Liver (tissue), 3 donors: Measurements from ENCODE around the gene SRC.

Source experiments
- EGR1 ChIP-seq, 2 donors: IDR thresholded peaks; 2 replicates each; pipeline ENCODE4 v1.6.1; 2016 to 2018; ENCODE audit warnings: antibody characterized with exemption in 2 of 2, low read depth in 2 of 2
- GABPA ChIP-seq, 2 donors: IDR thresholded peaks in 1 of 2; conservative IDR thresholded peaks in 1 of 2; 2 replicates each; pipeline ENCODE4 v1.6.1; 2016; ENCODE audit warnings: antibody characterized with exemption in 2 of 2, mild to moderate bottlenecking in 1 of 2, moderate library complexity in 1 of 2
- RAD21 ChIP-seq, 2 donors: IDR thresholded peaks; 2 replicates each; pipeline ENCODE4 v1.6.1; 2016; ENCODE audit warnings: antibody characterized with exemption in 2 of 2, mild to moderate bottlenecking in 2 of 2
- TF ChIP-seq, protein P1 (sequence below): fragments of 150-350 bp; IDR thresholded peaks from 2 replicates; pipeline ENCODE4 v1.5.1; 2017; ENCODE audit warnings: improper control_type of control experiment, low read depth, low read length; ENCODE audit not compliant: missing input control
- TF ChIP-seq, protein P2 (sequence below): IDR thresholded peaks from 2 replicates; pipeline ENCODE4 v1.6.1; 2016; ENCODE audit warnings: antibody characterized with exemption
- TF ChIP-seq, protein P3 (sequence below): IDR thresholded peaks from 2 replicates; pipeline ENCODE4 v1.6.1; 2016; ENCODE audit warnings: antibody characterized with exemption
- TF ChIP-seq, protein P4 (sequence below): IDR thresholded peaks from 2 replicates; pipeline ENCODE4 v1.6.1; 2016; ENCODE audit warnings: antibody characterized with exemption, mild to moderate bottlenecking
- donor health status: healthy.
- donor health status: healthy.

DNA sequence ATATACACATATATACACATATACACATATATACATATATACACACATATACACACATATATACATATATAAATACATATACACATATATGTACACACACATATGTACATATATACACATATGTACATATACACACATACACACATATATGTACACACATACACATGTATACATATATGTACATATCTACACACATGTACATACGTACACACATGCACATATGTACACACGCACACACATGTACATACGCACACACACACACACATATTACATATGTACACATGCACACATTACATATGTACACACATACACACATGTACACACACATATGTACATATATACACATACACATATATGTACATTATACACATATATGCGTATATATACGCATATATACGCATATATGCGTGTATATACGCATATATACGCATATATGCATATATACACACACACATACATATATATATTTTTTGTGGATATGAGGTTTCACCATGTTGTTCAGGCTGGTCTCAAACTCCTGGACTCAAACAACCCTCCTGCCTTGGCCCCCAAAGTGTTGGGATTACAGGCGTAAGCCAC is 27.2 kb downstream of the SRC start:
- TF ChIP-seq, protein P1, sequence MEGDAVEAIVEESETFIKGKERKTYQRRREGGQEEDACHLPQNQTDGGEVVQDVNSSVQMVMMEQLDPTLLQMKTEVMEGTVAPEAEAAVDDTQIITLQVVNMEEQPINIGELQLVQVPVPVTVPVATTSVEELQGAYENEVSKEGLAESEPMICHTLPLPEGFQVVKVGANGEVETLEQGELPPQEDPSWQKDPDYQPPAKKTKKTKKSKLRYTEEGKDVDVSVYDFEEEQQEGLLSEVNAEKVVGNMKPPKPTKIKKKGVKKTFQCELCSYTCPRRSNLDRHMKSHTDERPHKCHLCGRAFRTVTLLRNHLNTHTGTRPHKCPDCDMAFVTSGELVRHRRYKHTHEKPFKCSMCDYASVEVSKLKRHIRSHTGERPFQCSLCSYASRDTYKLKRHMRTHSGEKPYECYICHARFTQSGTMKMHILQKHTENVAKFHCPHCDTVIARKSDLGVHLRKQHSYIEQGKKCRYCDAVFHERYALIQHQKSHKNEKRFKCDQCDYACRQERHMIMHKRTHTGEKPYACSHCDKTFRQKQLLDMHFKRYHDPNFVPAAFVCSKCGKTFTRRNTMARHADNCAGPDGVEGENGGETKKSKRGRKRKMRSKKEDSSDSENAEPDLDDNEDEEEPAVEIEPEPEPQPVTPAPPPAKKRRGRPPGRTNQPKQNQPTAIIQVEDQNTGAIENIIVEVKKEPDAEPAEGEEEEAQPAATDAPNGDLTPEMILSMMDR, result no peak
- TF ChIP-seq, protein P2, sequence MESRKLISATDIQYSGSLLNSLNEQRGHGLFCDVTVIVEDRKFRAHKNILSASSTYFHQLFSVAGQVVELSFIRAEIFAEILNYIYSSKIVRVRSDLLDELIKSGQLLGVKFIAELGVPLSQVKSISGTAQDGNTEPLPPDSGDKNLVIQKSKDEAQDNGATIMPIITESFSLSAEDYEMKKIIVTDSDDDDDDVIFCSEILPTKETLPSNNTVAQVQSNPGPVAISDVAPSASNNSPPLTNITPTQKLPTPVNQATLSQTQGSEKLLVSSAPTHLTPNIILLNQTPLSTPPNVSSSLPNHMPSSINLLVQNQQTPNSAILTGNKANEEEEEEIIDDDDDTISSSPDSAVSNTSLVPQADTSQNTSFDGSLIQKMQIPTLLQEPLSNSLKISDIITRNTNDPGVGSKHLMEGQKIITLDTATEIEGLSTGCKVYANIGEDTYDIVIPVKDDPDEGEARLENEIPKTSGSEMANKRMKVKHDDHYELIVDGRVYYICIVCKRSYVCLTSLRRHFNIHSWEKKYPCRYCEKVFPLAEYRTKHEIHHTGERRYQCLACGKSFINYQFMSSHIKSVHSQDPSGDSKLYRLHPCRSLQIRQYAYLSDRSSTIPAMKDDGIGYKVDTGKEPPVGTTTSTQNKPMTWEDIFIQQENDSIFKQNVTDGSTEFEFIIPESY, result no peak
- TF ChIP-seq RAD21 (IDR thresholded peaks at IDR 0.05), result no peak
- TF ChIP-seq, protein P3, sequence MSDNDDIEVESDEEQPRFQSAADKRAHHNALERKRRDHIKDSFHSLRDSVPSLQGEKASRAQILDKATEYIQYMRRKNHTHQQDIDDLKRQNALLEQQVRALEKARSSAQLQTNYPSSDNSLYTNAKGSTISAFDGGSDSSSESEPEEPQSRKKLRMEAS, result no peak
- TF ChIP-seq, protein P4, sequence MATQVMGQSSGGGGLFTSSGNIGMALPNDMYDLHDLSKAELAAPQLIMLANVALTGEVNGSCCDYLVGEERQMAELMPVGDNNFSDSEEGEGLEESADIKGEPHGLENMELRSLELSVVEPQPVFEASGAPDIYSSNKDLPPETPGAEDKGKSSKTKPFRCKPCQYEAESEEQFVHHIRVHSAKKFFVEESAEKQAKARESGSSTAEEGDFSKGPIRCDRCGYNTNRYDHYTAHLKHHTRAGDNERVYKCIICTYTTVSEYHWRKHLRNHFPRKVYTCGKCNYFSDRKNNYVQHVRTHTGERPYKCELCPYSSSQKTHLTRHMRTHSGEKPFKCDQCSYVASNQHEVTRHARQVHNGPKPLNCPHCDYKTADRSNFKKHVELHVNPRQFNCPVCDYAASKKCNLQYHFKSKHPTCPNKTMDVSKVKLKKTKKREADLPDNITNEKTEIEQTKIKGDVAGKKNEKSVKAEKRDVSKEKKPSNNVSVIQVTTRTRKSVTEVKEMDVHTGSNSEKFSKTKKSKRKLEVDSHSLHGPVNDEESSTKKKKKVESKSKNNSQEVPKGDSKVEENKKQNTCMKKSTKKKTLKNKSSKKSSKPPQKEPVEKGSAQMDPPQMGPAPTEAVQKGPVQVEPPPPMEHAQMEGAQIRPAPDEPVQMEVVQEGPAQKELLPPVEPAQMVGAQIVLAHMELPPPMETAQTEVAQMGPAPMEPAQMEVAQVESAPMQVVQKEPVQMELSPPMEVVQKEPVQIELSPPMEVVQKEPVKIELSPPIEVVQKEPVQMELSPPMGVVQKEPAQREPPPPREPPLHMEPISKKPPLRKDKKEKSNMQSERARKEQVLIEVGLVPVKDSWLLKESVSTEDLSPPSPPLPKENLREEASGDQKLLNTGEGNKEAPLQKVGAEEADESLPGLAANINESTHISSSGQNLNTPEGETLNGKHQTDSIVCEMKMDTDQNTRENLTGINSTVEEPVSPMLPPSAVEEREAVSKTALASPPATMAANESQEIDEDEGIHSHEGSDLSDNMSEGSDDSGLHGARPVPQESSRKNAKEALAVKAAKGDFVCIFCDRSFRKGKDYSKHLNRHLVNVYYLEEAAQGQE, result no peak
- no peak for TF ChIP-seq EGR1 (IDR thresholded peaks at IDR 0.05; ENCODE audit: low read depth in 2 of 2)
- TF ChIP-seq GABPA (IDR thresholded peaks at IDR 0.05 in 1 of 2, conservative IDR thresholded peaks at IDR 0.05 in 1 of 2), result no peak
